GM21526 (cell line): ENCODE measurements around the gene EFCAB10.
"Not testable (repeated sequence)": the region's sequence is repeated elsewhere in the genome, so short reads cannot be mapped to it uniquely, and the experiment has no call there.

Source experiments
- ATAC-seq: cut with Tn5 transposase; IDR thresholded peaks from one replicate; pipeline ENCODE4 v1.9.1; 2021; ENCODE audit warnings: moderate library complexity; ENCODE audit not compliant: unreplicated experiment, low FRiP score

Gene EFCAB10

GRCh38 chr7:105532709-105533460, 48.4 kb downstream of the EFCAB10 start:
- no peak for ATAC-seq

GRCh38 chr7:105531792-105532671, 49.3 kb downstream of the EFCAB10 start, which contains the start of gene RINT1:
Gene RINT1, plus strand, starts transcription at chr7:105532201. Its CDS starts 115 bp downstream, at chr7:105532316.
- peak; percentile 91 for ATAC-seq

- ATAC-seq, result no peak
Measured at GRCh38 chr7:105530546-105530945, 50.7 kb downstream of the EFCAB10 start.

- no peak for ATAC-seq
Measured at GRCh38 chr7:105530126-105530525, 51.2 kb downstream of the EFCAB10 start.

GRCh38 chr7:105527737-105528136, 53.6 kb downstream of the EFCAB10 start:
- not testable (repeated sequence) for ATAC-seq

- no peak for ATAC-seq
Measured at GRCh38 chr7:105524840-105525239, 56.5 kb downstream of the EFCAB10 start.

- not testable (repeated sequence) for ATAC-seq
Measured at GRCh38 chr7:105524423-105524822, 56.9 kb downstream of the EFCAB10 start.

- ATAC-seq, result peak; percentile 75
Measured at GRCh38 chr7:105521717-105522463, 59.4 kb downstream of the EFCAB10 start, which contains the start of gene PUS7. Gene PUS7, minus strand, starts transcription at chr7:105522271. Its CDS starts 13,759 bp downstream, at chr7:105508512.

GRCh38 chr7:105521027-105521716, 60.1 kb downstream of the EFCAB10 start:
- peak; percentile 45 for ATAC-seq

- ATAC-seq, result not testable (repeated sequence)
Measured at GRCh38 chr7:105520620-105521019, 60.7 kb downstream of the EFCAB10 start.

GRCh38 chr7:105519353-105519752, 61.9 kb downstream of the EFCAB10 start:
- ATAC-seq, result no peak

GRCh38 chr7:105515610-105516009, 65.7 kb downstream of the EFCAB10 start:
- not testable (repeated sequence) for ATAC-seq
